ENCODE results near the gene KIR2DL1.
"Not testable (repeated sequence)": the region's sequence is repeated elsewhere in the genome, so short reads cannot be mapped to it uniquely, and the experiment has no call there.

- TF ChIP-seq, protein P1, sequence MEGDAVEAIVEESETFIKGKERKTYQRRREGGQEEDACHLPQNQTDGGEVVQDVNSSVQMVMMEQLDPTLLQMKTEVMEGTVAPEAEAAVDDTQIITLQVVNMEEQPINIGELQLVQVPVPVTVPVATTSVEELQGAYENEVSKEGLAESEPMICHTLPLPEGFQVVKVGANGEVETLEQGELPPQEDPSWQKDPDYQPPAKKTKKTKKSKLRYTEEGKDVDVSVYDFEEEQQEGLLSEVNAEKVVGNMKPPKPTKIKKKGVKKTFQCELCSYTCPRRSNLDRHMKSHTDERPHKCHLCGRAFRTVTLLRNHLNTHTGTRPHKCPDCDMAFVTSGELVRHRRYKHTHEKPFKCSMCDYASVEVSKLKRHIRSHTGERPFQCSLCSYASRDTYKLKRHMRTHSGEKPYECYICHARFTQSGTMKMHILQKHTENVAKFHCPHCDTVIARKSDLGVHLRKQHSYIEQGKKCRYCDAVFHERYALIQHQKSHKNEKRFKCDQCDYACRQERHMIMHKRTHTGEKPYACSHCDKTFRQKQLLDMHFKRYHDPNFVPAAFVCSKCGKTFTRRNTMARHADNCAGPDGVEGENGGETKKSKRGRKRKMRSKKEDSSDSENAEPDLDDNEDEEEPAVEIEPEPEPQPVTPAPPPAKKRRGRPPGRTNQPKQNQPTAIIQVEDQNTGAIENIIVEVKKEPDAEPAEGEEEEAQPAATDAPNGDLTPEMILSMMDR (conservative IDR thresholded peaks at IDR 0.05; ENCODE audit: low read length): not testable (repeated sequence)
- not testable (repeated sequence) for TF ChIP-seq EZH2phosphoT487 (IDR thresholded peaks at IDR 0.05; ENCODE audit: borderline replicate concordance)
Observed at GRCh38 chr19:54772666-54773065, 3.1 kb downstream of the KIR2DL1 start.

Data from Loucy (cell line).